ENCODE results near the gene HOXA4. TPM values are rescaled to one million over a fixed set of nuclear protein-coding genes. Genes with fewer than 3 reads are reported as not detected.
A peak's percentile ranks its signal among the peaks of the same experiment; 100 is the strongest.

HOXA4 gene
- total and polyA plus RNA-seq, 3 experiments from 2014 or later = 0.11 to 0.20 TPM; not detected in 1

- Mint-ChIP-seq H3K36me3 (no peaks in the 10 kb centered on the region), H3K27ac (peak overlapping the region in 1 of 8 donors; percentile 18), H3K9me3 (no peaks in the 10 kb centered on the region), H3K27me3 (peaks cover 32 to 65% of the 10 kb centered on the region in 2 donors), H3K4me1 (peaks cover 0 to 3% (median 0%) of the 10 kb centered on the region in 3 donors), H3K4me3 (peak overlapping the region in 1 of 7 donors; percentile 36)
- Histone ChIP-seq H3K4me3 (ENCODE audit: low read length) (no peak overlapping the region), H3K4me1 (ENCODE audit: insufficient read depth, low read length) (peaks cover 6% of the 10 kb centered on the region), H3K36me3 (ENCODE audit: insufficient read depth, low read length) (no peaks in the 10 kb centered on the region), H3K27ac (ENCODE audit: low read depth, low read length) (no peak overlapping the region), H3K9me3 (ENCODE audit: low read length) (no peaks in the 10 kb centered on the region), H3K27me3 (ENCODE audit: insufficient read depth, low read length, poor library complexity, severe bottlenecking) (peaks cover 5% of the 10 kb centered on the region)
- ChIA-PET CTCF (interaction anchor here (0.8 kb wide), 1 partner anchor 24 kb away, joined by 3 read pairs; no protein-coding TSS in a partner anchor), POLR2A (no interaction called here)
- DNase-seq = no peak
Measured at GRCh38 chr7:27126596-27127327, 3.8 kb downstream of the HOXA4 start.

GRCh38 chr7:27125986-27126394, 4.6 kb downstream of the HOXA4 start:
- Mint-ChIP-seq H3K4me1 (no peaks in the 10 kb centered on the region), H3K9me3 (no peaks in the 10 kb centered on the region), H3K27me3 (peaks cover 30 to 59% of the 10 kb centered on the region in 2 donors), H3K36me3 (no peaks in the 10 kb centered on the region), H3K27ac (no peak overlapping the region), H3K4me3 (no peak overlapping the region)
- POLR2A ChIA-PET = interaction anchor here (0.7 kb wide), 1 partner anchor 148 kb away, joined by 3 read pairs; no protein-coding TSS in a partner anchor
- Histone ChIP-seq H3K9me3 (ENCODE audit: low read length) (no peaks in the 10 kb centered on the region), H3K4me1 (ENCODE audit: insufficient read depth, low read length) (peaks cover under 1% of the 10 kb centered on the region), H3K36me3 (ENCODE audit: insufficient read depth, low read length) (no peaks in the 10 kb centered on the region), H3K27ac (ENCODE audit: low read depth, low read length) (no peak overlapping the region), H3K27me3 (ENCODE audit: insufficient read depth, low read length, poor library complexity, severe bottlenecking) (peaks cover 5% of the 10 kb centered on the region), H3K4me3 (ENCODE audit: low read length) (no peak overlapping the region)
- CTCF ChIA-PET = no interaction called here
- DNase-seq = no peak

GRCh38 chr7:27124902-27125689, 5.5 kb downstream of the HOXA4 start:
- Mint-ChIP-seq H3K4me1 (no peaks in the 10 kb centered on the region), H3K27me3 (peaks cover 30 to 59% of the 10 kb centered on the region in 2 donors), H3K9me3 (no peaks in the 10 kb centered on the region), H3K27ac (no peak overlapping the region), H3K36me3 (no peaks in the 10 kb centered on the region), H3K4me3 (peak overlapping the region in 1 of 7 donors; percentile 13)
- Histone ChIP-seq H3K27ac (ENCODE audit: low read depth, low read length) (no peak overlapping the region), H3K27me3 (ENCODE audit: insufficient read depth, low read length, poor library complexity, severe bottlenecking) (peaks cover 5% of the 10 kb centered on the region), H3K4me3 (ENCODE audit: low read length) (no peak overlapping the region), H3K9me3 (ENCODE audit: low read length) (no peaks in the 10 kb centered on the region), H3K4me1 (ENCODE audit: insufficient read depth, low read length) (no peaks in the 10 kb centered on the region), H3K36me3 (ENCODE audit: insufficient read depth, low read length) (no peaks in the 10 kb centered on the region)
- no peak for DNase-seq
- POLR2A ChIA-PET = no interaction called here
- CTCF ChIA-PET = no interaction called here

GRCh38 chr7:27124096-27124901, 6.3 kb downstream of the HOXA4 start:
- no peaks in the 10 kb centered on the region for H3K4me1 Mint-ChIP-seq
- DNase-seq = no peak
- ChIA-PET CTCF (no interaction called here), POLR2A (no interaction called here)
- H3K27ac ChIP-seq (ENCODE audit: low read depth, low read length) = no peak overlapping the region
- H3K4me1 ChIP-seq (ENCODE audit: insufficient read depth, low read length) = no peaks in the 10 kb centered on the region
- H3K9me3 ChIP-seq (ENCODE audit: low read length) = no peaks in the 10 kb centered on the region
- no peaks in the 10 kb centered on the region for H3K9me3 Mint-ChIP-seq
- peaks cover 30 to 58% of the 10 kb centered on the region in 2 donors for H3K27me3 Mint-ChIP-seq
- no peaks in the 10 kb centered on the region for H3K36me3 ChIP-seq (ENCODE audit: insufficient read depth, low read length)
- H3K4me3 ChIP-seq (ENCODE audit: low read length) = no peak overlapping the region
- H3K4me3 Mint-ChIP-seq = peak overlapping the region in 1 of 7 donors; percentile 13
- H3K27me3 ChIP-seq (ENCODE audit: insufficient read depth, low read length, poor library complexity, severe bottlenecking) = peaks cover 5% of the 10 kb centered on the region
- no peaks in the 10 kb centered on the region for H3K36me3 Mint-ChIP-seq
- H3K27ac Mint-ChIP-seq = no peak overlapping the region

- peaks cover 5% of the 10 kb centered on the region for H3K27me3 ChIP-seq (ENCODE audit: insufficient read depth, low read length, poor library complexity, severe bottlenecking)
- POLR2A ChIA-PET = no interaction called here
- Mint-ChIP-seq H3K4me1 (no peaks in the 10 kb centered on the region), H3K27me3 (peaks cover 26 to 53% of the 10 kb centered on the region in 2 donors), H3K27ac (no peak overlapping the region), H3K4me3 (no peak overlapping the region), H3K9me3 (no peaks in the 10 kb centered on the region), H3K36me3 (no peaks in the 10 kb centered on the region)
- H3K4me1 ChIP-seq (ENCODE audit: insufficient read depth, low read length) = no peaks in the 10 kb centered on the region
- H3K36me3 ChIP-seq (ENCODE audit: insufficient read depth, low read length) = no peaks in the 10 kb centered on the region
- no peak overlapping the region for H3K4me3 ChIP-seq (ENCODE audit: low read length)
- DNase-seq = no peak
- CTCF ChIA-PET = no interaction called here
- no peak overlapping the region for H3K27ac ChIP-seq (ENCODE audit: low read depth, low read length)
- no peaks in the 10 kb centered on the region for H3K9me3 ChIP-seq (ENCODE audit: low read length)
Measured at GRCh38 chr7:27123477-27124053, 7.0 kb downstream of the HOXA4 start.

GRCh38 chr7:27123007-27123476, 7.5 kb downstream of the HOXA4 start:
- ChIA-PET CTCF (no interaction called here), POLR2A (no interaction called here)
- H3K9me3 Mint-ChIP-seq = no peaks in the 10 kb centered on the region
- H3K4me3 ChIP-seq (ENCODE audit: low read length) = no peak overlapping the region
- no peaks in the 10 kb centered on the region for H3K9me3 ChIP-seq (ENCODE audit: low read length)
- H3K4me1 ChIP-seq (ENCODE audit: insufficient read depth, low read length) = no peaks in the 10 kb centered on the region
- peaks cover 5% of the 10 kb centered on the region for H3K27me3 ChIP-seq (ENCODE audit: insufficient read depth, low read length, poor library complexity, severe bottlenecking)
- no peak overlapping the region for H3K4me3 Mint-ChIP-seq
- DNase-seq = no peak
- no peak overlapping the region for H3K27ac Mint-ChIP-seq
- no peaks in the 10 kb centered on the region for H3K4me1 Mint-ChIP-seq
- H3K27me3 Mint-ChIP-seq = peaks cover 25 to 53% of the 10 kb centered on the region in 2 donors
- no peaks in the 10 kb centered on the region for H3K36me3 Mint-ChIP-seq
- no peak overlapping the region for H3K27ac ChIP-seq (ENCODE audit: low read depth, low read length)
- no peaks in the 10 kb centered on the region for H3K36me3 ChIP-seq (ENCODE audit: insufficient read depth, low read length)

- Mint-ChIP-seq H3K4me3 (no peak overlapping the region), H3K4me1 (no peaks in the 10 kb centered on the region), H3K36me3 (no peaks in the 10 kb centered on the region), H3K27ac (no peak overlapping the region), H3K9me3 (no peaks in the 10 kb centered on the region), H3K27me3 (peaks cover 21 to 49% of the 10 kb centered on the region in 2 donors)
- no peak for DNase-seq
- no peaks in the 10 kb centered on the region for H3K9me3 ChIP-seq (ENCODE audit: low read length)
- CTCF ChIA-PET = no interaction called here
- H3K27ac ChIP-seq (ENCODE audit: low read depth, low read length) = no peak overlapping the region
- no peaks in the 10 kb centered on the region for H3K36me3 ChIP-seq (ENCODE audit: insufficient read depth, low read length)
- no peak overlapping the region for H3K4me3 ChIP-seq (ENCODE audit: low read length)
- POLR2A ChIA-PET = no interaction called here
- peaks cover 5% of the 10 kb centered on the region for H3K27me3 ChIP-seq (ENCODE audit: insufficient read depth, low read length, poor library complexity, severe bottlenecking)
- H3K4me1 ChIP-seq (ENCODE audit: insufficient read depth, low read length) = no peaks in the 10 kb centered on the region
Measured at GRCh38 chr7:27122077-27122910, 8.3 kb downstream of the HOXA4 start.
